Iris pigment epithelial cell (primary cell): Measurements from ENCODE around the gene CMTR1.
"Not testable (repeated sequence)": the region's sequence is repeated elsewhere in the genome, so short reads cannot be mapped to it uniquely, and the experiment has no call there.

Source experiments
- DNase-seq: peaks from one replicate; pipeline ENCODE4 v3.0.0-alpha.2; 2011; ENCODE audit warnings: low read depth

Gene CMTR1

DNA sequence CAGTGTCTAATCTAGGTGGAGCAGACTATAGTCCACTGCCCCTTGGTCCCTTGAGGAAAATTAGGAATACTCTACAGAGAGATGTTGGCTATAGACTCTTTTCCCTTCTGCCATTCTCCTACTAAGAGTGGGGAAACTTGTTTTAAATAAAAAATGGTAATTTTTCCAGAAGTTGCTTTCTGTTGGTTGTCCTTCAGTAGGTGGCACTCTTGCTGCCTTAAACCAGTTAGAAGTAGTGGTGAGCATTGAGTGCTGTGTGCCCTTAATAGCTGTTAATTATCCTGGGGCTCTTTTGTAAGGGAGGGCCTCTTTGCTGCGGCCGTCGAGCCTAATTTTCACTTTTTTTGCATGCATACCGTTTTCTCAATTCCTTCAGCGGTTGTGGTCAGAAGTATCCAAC, 2.8 kb downstream of the CMTR1 start:
- no peak for DNase-seq

DNA sequence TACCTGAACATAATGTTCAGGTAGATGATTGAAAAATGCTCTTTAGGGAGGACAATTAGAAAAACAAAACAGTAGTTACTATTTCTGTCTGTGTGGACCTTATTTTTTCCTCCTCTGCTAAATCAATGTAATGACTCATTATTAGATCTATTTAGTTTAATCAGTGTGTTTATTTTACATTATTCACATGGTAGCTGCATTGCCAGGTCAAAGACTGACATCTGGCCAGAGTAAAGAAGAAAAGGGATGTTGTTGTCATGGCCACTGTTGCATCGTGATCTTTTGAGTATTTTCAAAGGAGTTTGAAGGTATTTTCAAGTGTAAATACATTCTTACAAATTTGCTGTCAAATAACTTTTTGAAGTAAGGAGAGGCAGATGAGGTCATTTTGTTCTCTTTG, 5.9 kb downstream of the CMTR1 start:
- no peak for DNase-seq

DNA sequence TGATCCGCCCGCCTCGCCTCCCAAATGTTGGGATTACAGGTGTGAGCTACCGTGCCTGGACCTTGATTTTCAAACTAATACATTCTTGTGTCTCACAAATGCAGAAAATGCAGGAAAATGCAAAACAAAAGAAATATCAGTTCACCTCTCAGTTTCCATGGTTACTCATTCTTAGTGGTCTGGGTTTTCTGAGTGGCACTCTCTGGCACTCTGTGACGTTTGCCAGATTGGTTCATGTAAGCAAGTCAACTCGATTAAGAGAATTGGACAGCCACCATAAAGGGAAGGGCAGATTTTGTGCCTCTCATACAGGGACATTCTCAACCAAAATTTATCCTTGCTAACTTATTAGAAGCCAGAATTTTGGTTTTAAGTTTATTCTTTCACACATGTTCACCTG, 8.6 kb downstream of the CMTR1 start:
- DNase-seq: no peak

DNA sequence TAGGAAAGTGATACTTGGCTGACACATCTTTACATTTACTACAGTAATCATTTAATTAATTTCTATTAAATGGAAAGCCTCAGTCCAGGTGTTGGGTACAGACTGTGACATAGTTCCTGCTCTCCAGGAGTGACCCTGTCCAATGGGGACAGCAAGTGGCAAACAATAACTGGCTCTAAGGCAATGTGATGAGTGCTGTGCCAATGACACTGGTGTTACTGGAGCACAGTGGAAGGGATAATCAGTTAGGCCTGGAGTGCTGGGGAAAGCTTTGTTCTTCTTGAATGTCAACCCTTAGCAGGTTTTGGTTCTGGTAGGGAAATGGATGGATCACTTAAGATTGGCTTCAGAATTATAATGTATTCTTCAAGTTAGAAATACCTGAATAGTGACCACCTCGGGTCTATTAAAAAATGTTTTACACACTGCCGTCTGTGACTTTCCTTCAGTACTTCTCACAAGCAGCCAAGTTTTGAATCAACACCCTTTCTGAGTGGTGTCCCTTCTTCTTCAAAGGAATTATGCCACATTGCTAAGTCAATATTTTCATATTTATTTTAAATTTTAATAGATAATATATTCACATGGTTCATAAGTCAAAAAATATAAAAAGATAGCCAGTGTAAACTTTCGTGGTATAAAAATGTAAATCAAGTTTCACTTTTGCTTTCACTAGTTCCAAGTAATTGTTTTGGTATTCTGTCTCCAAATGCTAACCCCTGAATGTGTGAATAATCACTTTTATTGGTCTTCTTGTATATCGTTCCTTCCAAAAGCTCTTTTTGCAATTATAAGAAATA, 9.6 kb downstream of the CMTR1 start:
- DNase-seq: no peak

DNA sequence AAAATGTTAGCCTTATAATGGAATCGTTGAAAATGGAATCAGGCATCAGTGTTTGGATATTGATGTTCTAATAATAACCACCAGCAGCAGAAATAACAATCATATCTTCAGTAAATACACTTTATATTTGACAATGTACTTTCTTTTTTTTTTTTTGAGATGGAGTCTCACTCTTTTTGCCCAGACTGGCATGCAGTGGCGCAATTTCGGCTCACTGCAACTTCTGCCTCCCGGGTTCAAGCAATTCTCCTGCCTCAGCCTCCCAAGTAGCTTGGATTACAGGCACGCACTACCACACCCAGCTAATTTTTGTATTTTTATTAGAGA, 10.2 kb downstream of the CMTR1 start:
- DNase-seq: not testable (repeated sequence)

DNA sequence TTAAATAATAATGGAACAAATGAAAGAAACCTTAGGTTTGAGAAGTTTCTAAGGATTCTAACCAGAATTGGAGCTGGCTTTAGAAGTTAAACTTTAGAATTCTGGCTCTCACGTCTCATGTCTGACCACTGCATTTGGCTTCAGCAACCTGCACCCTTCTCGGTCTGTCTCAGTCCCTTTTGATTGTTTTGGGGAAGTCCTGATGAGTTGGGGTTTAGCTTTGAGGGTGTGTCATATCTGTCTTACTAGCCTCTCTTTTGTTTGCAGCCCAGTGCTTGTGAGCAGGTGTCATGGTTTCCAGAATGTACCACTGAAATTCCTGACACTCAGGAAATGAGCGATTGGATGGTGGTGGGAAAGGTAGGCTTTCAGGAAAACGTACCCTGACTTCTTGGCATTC, 17.0 kb downstream of the CMTR1 start:
- no peak for DNase-seq

DNA sequence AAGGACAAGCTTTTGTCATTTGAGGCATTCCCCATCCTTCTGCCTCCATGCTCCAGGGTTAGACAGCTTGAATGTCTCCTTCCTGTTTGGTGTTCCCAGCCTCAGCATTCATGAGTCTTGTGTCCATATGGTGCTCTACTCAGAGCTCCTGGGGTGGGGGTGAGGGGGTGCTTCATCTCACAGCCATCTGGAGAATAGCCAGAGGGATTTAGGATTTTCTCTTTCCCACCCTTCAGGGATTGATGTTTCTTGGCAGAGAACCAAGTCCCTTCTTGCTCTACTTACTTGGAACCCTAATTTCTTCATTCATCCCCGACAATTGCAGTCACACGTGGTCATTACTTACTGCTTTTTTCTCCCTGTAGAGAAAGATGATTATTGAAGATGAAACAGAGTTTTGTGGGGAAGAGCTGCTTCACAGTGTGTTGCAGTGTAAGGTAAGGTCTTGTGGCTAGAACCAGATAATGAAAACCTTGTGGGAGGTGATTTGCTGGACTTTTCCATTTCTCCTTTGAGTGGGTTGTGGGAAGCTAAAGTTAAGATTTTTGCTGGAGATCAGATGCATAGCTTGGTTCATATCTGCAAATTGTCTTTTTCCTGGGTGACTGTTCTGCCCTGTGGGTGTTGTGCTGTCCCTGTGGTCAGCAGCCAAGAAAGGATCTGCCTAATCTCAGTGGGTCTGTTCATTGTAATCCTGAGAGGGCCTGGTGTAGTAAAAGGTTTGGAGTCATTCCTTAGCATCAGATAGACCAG, 18.6 kb downstream of the CMTR1 start:
- no peak for DNase-seq

DNA sequence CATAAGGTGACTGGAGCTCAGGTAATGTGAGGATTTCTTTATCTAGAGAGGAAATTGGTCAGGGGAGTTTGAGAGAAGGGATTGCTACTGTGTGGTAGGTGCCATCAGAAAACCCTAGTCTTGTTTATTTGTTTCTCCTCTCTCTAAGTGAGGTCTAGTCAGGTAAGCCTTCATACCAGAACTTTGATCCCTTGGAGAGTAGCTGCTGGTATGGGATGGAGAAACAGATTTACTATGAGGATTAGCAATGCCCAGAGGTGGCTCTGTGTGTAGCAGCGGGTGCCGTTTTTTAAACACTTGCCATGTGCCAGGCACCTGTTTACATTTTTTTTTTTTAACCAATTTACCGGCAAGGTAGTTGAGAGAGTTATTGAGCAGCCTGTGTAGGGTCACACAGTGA, 19.5 kb downstream of the CMTR1 start:
- no peak for DNase-seq

DNA sequence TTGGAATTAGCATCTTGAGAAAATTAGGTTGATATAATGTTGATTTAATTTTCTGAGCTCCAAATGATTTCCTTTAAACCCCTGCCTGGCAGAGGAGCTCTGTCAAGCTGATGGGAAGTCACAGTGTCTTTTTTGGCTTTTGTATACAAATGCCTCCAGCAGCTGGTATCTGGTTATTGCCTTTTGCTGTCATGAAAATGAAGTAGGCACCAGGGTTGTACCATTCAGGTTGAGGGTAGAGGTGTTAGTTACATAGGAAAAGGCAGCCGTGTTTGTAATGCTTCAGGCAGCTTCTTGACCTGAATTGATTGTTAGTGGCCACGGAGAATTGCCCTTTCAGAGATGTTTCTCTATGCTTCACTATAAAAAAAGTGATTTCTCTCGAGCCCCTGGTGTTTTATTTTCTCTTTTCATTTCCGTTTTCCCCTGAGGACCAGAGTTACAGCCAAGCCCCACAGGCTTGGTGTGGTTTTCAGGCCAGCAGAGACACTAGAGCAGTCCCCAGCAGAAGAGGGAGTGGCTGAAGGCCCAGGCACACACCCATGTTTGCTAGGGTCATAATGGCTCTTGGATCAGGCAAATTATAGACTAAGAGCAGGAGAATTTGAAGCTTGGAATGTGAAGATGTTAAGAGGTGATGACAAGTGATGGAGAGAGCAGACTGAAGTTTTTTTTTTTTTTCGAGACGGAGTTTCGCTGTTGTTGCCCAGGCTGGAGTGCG, 21.6 kb downstream of the CMTR1 start:
- no peak for DNase-seq

DNA sequence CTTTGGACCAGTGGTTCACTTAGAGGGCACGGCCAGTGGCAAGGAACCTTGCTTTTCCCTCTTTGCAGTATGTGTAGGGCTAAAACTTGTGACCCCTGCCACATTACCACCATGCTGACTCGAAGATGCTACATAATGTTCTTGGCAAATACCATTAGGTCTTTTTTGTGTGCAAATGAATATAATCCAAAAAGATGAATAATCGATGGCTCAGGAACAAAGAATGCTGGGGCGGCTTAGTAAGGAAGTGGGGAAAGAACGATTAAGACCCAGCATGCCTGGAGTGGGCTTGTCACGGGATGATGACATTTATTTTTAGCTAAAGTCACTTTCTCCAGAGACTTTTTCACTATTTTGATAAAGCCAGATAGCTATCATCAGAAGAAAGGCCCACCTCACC, 23.1 kb downstream of the CMTR1 start:
- peak; percentile 81 for DNase-seq

DNA sequence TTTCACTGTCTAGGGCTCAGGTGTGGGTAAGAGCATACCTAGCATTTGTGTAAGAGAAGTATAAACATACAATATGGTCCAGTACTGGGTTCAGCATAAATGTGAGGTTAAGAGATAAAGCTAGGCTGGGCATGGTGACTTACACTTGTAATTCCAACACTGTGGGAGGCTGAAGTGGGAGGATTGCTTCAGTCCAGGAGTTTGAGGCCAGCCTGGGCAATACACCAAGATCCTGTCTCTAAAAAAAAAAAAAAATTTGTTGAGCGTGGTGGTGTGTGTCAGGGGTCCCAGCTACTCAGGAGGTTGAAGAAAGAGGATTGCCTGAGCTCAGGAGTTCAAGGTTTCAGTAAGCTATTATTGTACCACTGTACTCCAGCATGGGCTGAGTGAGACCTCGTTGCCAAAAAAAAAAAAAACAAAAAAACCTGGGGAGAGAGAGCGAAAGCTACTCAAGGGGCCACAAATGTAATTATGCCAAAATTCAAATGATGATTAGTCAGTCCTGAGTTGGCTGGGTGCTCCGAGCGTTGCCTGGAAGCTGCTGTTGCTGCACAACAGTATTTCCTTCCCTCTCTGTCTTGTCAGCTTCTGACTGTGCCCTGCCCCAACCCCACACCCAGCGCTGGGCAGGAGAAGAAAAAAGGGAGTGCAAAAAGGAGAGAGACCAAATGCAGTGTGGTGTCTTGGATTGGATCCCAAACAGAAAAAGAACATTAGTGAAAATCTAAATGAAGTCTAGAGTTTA, 24.0 kb downstream of the CMTR1 start:
- peak; percentile 88 for DNase-seq

DNA sequence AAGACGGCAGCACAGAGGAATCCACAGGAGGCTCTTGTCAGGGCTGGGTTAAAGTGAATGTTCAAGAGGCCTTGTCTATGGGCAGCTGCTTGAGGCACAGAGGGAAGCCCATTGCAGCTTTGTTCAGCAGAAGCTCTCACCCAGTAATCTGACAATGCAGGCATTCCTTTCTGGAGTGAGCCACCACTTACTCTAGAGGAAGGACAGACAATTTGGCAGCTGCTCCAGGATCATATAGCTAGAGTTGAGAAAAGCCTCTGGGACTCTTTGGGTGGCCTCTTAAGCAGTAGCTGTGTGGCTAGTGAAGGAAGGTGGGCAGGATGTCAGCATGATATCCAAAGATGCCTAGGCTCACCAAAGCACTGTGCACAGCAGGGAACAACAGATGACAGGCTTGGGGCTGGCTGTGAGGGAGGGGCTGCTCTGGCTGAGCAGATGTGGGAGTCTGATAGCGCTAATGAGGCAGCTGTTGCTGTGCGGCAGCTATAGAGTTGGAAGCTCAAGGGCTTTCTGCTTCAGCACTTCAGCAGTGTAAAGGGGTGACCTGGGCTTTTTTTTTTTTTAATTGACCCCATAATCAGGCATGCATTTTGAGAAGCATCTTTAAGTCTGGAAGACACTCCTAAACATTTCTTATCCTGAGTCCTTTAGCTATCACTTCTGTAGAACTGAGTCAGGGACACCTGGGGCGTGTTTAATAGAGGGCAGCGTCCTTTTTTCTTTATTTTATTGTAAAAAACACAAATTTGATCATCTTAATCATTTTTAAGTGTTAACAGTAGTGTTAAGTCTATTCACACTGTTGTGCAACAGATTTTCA, 27.2 kb downstream of the CMTR1 start:
- DNase-seq: peak; percentile 22

DNA sequence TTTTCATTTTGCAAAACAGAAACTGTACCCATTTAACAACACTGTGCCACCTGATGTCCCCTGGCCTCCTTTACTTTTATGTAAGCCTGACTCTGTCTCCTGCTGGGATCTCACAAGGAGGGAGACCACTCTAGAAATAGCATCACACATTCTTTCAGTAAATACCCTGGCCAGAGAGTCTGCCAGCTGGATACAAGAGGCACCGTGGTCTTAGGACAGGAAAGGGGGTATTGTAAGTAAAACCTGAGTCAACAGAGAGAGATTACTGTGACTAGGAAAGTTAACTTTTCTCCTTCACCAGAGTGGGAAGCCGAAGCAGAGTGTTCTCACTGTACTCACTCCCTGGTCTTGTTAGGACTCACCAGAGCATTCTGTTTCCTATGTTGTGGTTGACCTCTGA, 27.8 kb downstream of the CMTR1 start:
- peak; percentile 38 for DNase-seq

DNA sequence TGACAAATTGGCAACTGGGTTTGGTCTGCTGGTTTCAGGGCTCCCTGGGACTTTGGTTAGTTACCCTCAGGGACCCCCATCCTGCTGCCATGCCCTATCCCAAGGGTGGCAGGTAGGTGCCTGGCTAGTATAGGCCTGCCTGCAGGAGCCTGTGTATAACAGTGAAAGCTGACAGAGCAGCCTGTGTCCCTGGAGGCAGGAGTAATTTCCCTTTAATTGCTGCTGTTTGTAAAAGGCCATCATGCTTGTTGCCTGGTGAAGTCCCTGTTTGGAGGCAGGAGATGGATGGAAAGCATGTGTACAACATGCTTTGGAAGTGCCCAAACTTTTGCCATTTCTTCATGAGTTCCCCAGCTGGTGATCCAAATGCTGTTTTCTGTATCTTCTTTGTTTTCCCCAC, 30.1 kb downstream of the CMTR1 start:
- DNase-seq: no peak

DNA sequence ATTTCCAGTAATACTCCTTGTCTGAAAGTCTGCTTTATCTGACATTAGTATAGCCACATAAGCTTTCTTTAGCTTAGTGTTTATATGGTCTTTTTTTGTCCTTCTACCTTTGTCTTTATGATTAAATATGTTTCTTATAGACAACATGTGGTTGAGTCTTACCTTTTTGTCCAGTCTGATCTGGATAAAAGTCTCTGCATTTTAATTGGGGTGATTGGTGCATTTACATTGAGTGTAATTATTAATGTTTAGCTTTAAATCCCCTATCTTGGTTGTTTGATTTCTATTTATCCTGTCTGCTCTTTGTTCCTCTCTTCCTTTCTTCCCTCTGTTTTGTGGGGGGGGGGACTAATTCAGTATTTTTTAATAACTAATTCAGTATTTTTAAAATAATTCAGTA, 34.7 kb downstream of the CMTR1 start:
- no peak for DNase-seq

DNA sequence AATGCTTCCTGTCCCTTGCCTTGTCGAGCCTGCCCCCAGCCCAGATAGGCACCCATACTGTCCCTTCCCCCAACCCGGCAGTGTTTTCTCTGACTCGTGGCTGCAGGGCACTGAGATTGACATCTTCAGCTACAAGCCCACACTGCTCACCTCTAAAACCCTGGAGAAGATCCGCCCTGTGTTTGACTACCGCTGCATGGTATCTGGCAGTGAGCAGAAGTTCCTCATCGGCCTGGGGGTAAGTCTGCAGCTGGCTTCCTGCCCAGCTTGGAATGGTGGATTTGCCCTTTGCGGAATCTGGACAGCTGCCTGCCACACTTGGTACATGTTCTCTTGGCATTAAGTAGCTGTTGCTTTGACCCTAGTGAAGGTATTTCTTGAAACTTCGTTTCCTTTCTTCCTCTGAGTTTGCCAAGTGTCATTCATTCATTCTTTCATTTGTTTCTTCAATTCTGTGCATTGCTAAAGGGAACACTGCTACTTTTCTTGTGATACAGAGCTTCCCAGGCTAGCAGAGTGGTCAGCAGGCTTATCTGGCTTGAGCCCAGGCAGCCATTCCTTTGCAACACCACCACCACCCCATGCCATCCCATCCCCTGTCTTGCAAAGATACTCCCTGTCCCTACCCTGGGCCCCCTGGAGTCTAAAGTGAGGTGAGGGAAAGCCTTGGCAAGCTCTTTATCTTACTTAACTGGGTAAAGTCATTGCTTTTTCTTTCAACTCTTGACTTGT, 40.5 kb downstream of the CMTR1 start:
- peak; percentile 37 for DNase-seq

DNA sequence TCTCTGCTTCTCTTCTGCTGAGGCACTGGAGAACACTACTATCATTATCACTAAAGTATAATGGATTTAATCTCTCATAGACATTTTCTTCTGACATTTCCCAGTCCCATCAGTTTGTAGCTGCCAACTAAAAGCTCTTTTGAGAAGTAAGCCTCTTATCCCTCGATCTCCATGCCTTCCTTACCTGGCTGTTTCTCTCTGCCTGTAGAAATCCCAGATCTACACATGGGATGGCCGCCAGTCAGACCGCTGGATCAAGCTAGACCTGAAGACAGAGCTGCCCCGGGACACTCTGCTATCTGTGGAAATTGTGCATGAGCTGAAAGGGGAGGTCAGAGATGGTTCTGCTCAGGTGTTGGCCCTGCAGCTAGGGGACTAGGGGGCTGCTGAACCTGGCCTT, 41.3 kb downstream of the CMTR1 start:
- DNase-seq: no peak

DNA sequence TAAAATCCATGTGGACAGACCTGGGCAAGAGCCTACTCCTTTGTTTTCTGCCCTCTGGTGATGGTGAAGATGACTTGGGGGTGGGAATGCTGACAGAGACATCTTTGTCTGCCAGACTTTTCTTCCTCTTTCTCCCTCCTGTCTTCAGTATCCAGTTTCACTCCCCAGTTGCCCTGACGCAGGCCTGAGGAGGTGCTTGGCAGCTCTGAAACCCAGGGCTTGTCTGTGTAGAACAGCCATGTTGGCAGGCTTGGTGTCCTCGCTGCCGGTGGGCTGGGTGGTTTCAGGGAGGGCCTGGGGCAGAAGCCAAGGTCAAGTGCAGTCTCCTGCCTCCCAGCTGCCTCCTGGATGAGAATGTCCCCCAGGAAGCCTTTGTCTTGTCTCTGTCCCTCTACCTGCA, 44.2 kb downstream of the CMTR1 start:
- no peak for DNase-seq

DNA sequence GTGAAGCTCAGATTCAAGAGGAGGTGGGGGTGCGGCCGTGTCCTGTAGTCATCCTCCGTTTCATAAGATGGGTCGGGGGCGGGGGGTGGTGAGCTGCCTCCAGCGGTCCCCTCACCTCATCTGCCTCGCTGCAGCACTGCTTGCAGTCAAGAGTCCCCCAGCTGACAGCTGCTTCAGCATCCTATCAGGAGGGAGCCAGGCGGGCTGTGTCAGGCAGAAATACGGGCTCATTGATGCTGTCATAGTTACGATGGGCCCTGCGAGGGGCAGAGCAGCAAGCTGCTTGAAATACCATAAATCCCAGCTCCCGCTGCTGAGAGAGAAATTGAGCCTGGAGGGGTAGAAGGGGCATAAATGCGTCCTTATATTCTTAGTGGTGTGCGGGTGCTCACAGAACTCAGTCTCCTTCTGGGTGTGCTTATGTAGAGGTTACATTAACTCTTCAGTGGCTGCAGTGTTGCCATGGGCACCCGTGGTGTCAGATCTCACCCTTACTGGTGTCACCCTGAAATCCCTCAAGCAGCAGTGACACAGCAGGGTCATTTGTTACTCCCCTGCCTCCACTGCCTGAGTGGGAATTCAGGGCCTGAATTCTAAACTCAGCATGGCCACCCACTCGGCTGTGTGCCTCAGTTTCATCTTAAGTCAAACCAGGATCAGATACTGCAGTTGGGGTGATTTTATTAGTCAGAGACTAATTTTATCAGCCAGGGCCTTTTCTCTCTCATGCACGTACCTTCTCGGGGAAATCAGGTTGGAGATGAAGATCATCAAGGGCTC, 44.8 kb downstream of the CMTR1 start:
- no peak for DNase-seq

DNA sequence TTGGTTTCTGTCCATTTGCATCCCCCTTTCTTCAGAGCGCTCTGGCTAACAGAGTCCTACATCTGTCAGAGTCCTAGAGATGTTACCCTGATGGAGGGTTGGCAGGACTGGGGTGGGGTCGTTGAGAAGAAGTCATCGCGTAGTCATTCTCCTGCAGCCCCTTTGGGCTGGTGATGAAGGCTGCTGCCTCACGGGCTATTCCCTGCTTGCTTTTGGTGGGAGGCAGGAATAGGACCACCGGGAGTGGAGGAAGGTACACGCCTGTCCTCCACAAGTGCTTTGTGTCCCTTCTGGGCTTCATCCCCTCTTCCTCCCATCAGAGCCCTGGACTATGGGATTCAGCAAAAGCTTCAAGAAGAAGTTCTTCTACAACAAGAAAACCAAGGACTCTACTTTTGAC, 45.8 kb downstream of the CMTR1 start:
- DNase-seq: no peak
